ENCODE data around the gene WDR62.

DNA sequence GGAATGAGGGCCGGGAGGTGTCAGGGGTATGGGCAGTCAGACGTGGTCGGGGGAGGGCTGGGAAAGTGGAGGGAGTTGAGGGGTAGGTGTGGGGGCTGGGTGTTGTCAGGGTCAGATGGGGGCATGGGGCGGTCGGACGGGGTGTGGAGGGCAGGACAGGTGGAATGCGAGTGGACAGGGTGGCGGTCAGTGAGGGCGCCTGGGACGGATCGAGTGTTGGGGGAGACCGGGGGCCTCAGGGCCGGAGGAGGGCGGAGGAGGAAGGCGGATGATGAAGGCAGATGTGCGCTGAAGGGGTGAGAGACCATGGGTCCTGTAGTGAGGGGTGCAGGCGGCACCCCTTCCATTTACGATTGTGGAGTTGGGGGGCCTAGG, 66.3 kb downstream of the WDR62 start:
- TF ChIP-seq EZH2phosphoT487 (IDR thresholded peaks at IDR 0.05; ENCODE audit: borderline replicate concordance): no peak
- TF ChIP-seq, protein P1, sequence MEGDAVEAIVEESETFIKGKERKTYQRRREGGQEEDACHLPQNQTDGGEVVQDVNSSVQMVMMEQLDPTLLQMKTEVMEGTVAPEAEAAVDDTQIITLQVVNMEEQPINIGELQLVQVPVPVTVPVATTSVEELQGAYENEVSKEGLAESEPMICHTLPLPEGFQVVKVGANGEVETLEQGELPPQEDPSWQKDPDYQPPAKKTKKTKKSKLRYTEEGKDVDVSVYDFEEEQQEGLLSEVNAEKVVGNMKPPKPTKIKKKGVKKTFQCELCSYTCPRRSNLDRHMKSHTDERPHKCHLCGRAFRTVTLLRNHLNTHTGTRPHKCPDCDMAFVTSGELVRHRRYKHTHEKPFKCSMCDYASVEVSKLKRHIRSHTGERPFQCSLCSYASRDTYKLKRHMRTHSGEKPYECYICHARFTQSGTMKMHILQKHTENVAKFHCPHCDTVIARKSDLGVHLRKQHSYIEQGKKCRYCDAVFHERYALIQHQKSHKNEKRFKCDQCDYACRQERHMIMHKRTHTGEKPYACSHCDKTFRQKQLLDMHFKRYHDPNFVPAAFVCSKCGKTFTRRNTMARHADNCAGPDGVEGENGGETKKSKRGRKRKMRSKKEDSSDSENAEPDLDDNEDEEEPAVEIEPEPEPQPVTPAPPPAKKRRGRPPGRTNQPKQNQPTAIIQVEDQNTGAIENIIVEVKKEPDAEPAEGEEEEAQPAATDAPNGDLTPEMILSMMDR (conservative IDR thresholded peaks at IDR 0.05; ENCODE audit: low read length): no peak
